HL-60/S4 treated with retinoic acid at 250 ng/mL for 4 days and 3 days (cell line): ENCODE data around the gene NDUFAF2.

Experiments used
- in situ Hi-C: fragments of 300-500 bp; cut with MboI; formaldehyde crosslinking; loops from 2 replicates; pipeline ENCODE4 v1.7.0; 2022; ENCODE audit warnings: low sequenced_read_pairs

NDUFAF2 gene

GRCh38 chr5:61100437-61100836 is 155.4 kb downstream of the NDUFAF2 start:
- in situ Hi-C loops = no loop called here

GRCh38 chr5:61114441-61114840 is 169.4 kb downstream of the NDUFAF2 start:
- in situ Hi-C loops = no loop called here

GRCh38 chr5:61115968-61116367 is 171.0 kb downstream of the NDUFAF2 start:
- in situ Hi-C loops = no loop called here

- in situ Hi-C loops = no loop called here
These were observed 174.1 kb downstream of the NDUFAF2 start for GRCh38 chr5:61119066-61119465.

- in situ Hi-C loops = no loop called here
These were observed 175.5 kb downstream of the NDUFAF2 start for GRCh38 chr5:61120534-61120933.

- in situ Hi-C loops = no loop called here
These were observed 178.1 kb downstream of the NDUFAF2 start for GRCh38 chr5:61123145-61123544.

- in situ Hi-C loops = no loop called here
These were observed 185.3 kb downstream of the NDUFAF2 start for GRCh38 chr5:61130289-61130688.

GRCh38 chr5:61132559-61132958 is 187.6 kb downstream of the NDUFAF2 start:
- in situ Hi-C loops = no loop called here

GRCh38 chr5:61137835-61138234 is 192.8 kb downstream of the NDUFAF2 start:
- in situ Hi-C loops = no loop called here

- in situ Hi-C loops = no loop called here
These were observed 194.3 kb downstream of the NDUFAF2 start for GRCh38 chr5:61139094-61139873.

GRCh38 chr5:61139931-61140330 is 194.9 kb downstream of the NDUFAF2 start:
- in situ Hi-C loops = no loop called here

- in situ Hi-C loops = no loop called here
These were observed 196.8 kb downstream of the NDUFAF2 start for GRCh38 chr5:61141801-61142200.

GRCh38 chr5:61142391-61142790 is 197.4 kb downstream of the NDUFAF2 start:
- in situ Hi-C loops = no loop called here

- in situ Hi-C loops = no loop called here
These were observed 197.8 kb downstream of the NDUFAF2 start for GRCh38 chr5:61142811-61143210.

GRCh38 chr5:61148515-61148914 is 203.5 kb downstream of the NDUFAF2 start:
- in situ Hi-C loops = no loop called here

GRCh38 chr5:61151893-61152292 is 206.9 kb downstream of the NDUFAF2 start:
- in situ Hi-C loops = no loop called here

- in situ Hi-C loops = no loop called here
These were observed 214.1 kb downstream of the NDUFAF2 start for GRCh38 chr5:61159070-61159469.

- in situ Hi-C loops = no loop called here
These were observed 214.8 kb downstream of the NDUFAF2 start for GRCh38 chr5:61159836-61160235.

- in situ Hi-C loops = no loop called here
These were observed 215.5 kb downstream of the NDUFAF2 start for GRCh38 chr5:61160497-61160896.

- in situ Hi-C loops = no loop called here
These were observed 217.2 kb downstream of the NDUFAF2 start, which contains the start of gene SMIM15 for GRCh38 chr5:61162010-61162831. SMIM15 (minus strand) TSS chr5:61162468; CDS start chr5:61160171, 2,297 bp downstream.

GRCh38 chr5:61162832-61163567 is 218.0 kb downstream of the NDUFAF2 start:
- in situ Hi-C loops = no loop called here
